GM12892 (cell line): ENCODE data around the gene SLC38A3.

ENCODE experiments used
- DNase-seq: peaks from one replicate; pipeline ENCODE4 v3.0.0; 2011; ENCODE audit not compliant: insufficient read length
- FAIRE-seq: peaks from 2 replicates; lab custom pipeline; 2011; peaks lifted over from hg19 to GRCh38; lab: Jason Lieb, UNC
- POLR2A ChIP-seq: IDR thresholded peaks from 2 replicates; pipeline ENCODE4 v1.6.1; 2011; ENCODE audit warnings: low read depth, low read length, control low read depth
- POLR2AphosphoS5 ChIP-seq: IDR thresholded peaks from 2 replicates; pipeline ENCODE4 v1.6.1; 2011; ENCODE audit warnings: low read depth, low read length, control low read depth
- TAF1 ChIP-seq: IDR thresholded peaks from 2 replicates; pipeline ENCODE4 v1.6.1; 2011; ENCODE audit warnings: low read depth, mild to moderate bottlenecking, control low read depth, low read length, borderline replicate concordance

SLC38A3 gene

GRCh38 chr3:50269460-50269859 lies 64.4 kb downstream of the SLC38A3 start:
- DNase-seq (no peak), FAIRE-seq (no peak)
- TF ChIP-seq TAF1, result no peak

GRCh38 chr3:50269977-50270413 lies 64.9 kb downstream of the SLC38A3 start:
- TF ChIP-seq TAF1 (no peak), POLR2A (no peak), POLR2AphosphoS5 (no peak)
- DNase-seq (no peak), FAIRE-seq (no peak)

GRCh38 chr3:50270422-50271224 lies 65.6 kb downstream of the SLC38A3 start:
- DNase-seq, result no peak
- TF ChIP-seq TAF1, result no peak
- no peak for TF ChIP-seq POLR2AphosphoS5
- no peak for TF ChIP-seq POLR2A
- no peak for FAIRE-seq
